ENCODE measurements around the gene SLC25A11.

DNA sequence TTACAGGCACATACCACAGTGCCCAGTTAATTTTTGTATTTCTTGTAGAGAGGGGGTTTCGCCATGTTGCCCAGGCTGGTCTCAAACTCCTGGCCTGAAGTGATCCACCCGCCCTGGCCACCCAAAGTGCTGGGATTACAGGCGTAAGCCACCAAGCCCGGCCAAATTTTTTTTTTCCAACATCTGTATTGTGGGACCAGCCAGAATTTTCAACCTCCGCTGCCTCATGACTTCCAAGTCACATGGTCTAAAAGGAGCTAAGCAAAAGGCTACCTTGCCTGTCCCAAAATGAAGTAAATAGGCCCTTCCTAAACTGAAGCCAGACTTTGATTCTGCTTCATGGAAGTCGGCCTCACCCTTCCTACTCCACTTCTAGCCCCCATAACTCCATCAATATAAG, 32.0 kb upstream of the SLC25A11 start:
- TF ChIP-seq, protein P1, sequence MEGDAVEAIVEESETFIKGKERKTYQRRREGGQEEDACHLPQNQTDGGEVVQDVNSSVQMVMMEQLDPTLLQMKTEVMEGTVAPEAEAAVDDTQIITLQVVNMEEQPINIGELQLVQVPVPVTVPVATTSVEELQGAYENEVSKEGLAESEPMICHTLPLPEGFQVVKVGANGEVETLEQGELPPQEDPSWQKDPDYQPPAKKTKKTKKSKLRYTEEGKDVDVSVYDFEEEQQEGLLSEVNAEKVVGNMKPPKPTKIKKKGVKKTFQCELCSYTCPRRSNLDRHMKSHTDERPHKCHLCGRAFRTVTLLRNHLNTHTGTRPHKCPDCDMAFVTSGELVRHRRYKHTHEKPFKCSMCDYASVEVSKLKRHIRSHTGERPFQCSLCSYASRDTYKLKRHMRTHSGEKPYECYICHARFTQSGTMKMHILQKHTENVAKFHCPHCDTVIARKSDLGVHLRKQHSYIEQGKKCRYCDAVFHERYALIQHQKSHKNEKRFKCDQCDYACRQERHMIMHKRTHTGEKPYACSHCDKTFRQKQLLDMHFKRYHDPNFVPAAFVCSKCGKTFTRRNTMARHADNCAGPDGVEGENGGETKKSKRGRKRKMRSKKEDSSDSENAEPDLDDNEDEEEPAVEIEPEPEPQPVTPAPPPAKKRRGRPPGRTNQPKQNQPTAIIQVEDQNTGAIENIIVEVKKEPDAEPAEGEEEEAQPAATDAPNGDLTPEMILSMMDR (IDR thresholded peaks at IDR 0.05; ENCODE audit: low read depth, low read length) = no peak
- TF ChIP-seq EZH2phosphoT487 (IDR thresholded peaks at IDR 0.05; ENCODE audit: low read depth) = no peak

Measured in OCI-LY3 (cell line).